ENCODE data around the gene PTER.

DNA sequence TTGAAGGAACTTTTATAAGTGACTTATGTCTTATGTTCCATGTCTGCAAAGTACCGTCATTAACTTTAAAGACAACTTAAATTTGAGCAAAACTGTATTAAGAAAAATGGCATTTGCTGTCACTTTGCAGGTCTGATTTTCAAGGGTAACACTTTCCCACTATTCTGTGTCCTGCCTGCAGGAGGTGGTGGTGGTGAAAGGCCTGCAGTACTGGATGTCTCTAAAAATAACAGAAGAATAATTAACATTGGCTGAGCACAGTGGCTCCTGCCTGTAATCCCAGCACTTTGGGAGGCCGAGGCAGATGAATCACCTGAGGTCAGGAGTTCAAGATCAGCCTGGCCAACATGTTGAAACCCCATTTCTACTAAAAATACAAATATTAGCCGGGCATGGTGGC is 13.2 kb upstream of the PTER start:
- TF ChIP-seq, protein P1, sequence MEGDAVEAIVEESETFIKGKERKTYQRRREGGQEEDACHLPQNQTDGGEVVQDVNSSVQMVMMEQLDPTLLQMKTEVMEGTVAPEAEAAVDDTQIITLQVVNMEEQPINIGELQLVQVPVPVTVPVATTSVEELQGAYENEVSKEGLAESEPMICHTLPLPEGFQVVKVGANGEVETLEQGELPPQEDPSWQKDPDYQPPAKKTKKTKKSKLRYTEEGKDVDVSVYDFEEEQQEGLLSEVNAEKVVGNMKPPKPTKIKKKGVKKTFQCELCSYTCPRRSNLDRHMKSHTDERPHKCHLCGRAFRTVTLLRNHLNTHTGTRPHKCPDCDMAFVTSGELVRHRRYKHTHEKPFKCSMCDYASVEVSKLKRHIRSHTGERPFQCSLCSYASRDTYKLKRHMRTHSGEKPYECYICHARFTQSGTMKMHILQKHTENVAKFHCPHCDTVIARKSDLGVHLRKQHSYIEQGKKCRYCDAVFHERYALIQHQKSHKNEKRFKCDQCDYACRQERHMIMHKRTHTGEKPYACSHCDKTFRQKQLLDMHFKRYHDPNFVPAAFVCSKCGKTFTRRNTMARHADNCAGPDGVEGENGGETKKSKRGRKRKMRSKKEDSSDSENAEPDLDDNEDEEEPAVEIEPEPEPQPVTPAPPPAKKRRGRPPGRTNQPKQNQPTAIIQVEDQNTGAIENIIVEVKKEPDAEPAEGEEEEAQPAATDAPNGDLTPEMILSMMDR (IDR thresholded peaks at IDR 0.05): no peak
- no peak for TF ChIP-seq ZFX (IDR thresholded peaks at IDR 0.05; ENCODE audit: borderline replicate concordance)
